Embryonic facial prominence (tissue), 1 donor: ENCODE measurements around the gene EFTUD2.

Source experiments
- DNase-seq: peaks from one replicate; pipeline ENCODE4 v3.0.0-alpha.2; 2016; ENCODE audit errors: extremely low spot score

EFTUD2 gene

DNA sequence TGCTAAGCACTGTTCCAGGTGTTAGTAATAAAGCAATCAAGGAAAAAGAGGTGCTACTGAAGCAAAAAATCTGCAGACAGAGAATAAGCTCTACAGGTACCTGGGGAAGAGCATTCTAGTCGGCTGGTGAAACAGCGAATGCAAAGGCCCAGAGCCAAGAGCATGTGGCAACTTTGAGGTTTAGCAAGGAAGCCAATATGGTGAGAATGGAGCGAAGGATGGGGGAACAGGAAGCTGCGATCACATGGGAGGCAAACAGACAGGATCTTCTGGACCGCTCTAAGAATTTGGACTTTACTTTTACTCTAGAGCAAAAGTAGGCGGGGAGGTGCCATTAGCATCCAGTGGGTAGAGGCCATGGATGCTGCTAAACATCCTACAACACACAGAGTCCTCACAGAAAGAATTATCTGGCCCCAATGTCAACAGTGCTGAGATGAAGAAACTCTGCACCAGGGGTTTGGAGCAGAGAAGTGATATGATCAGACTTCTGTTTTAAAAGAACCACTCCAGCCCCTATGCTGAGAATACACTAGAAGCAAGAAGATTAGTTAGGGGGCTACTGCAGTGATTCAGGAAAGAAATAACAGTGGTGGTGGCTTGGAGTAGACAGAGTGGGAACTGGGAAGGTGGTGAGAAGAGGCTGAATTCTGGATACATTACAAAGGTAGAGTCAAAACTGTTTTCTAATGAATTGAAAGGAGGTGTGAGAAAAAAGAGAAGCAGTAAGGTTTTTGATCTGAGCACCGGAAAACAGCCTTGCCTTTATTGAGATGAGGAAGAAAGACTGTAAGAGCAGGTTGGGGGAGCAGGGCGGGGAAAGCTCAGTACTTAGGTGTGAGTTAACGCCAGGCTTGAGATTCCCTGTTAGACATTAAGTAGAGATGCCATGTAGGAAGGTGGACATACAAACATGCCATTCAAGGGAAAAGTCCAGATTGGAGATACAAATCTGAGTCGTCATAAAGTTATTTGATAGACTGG lies 11.0 kb downstream of the EFTUD2 start:
- DNase-seq, result no peak

- DNase-seq, result no peak
These were observed 12.2 kb downstream of the EFTUD2 start for GRCh38 chr17:44887016-44887415.

- no peak for DNase-seq
These were observed 14.3 kb downstream of the EFTUD2 start for GRCh38 chr17:44884941-44885340.

DNA sequence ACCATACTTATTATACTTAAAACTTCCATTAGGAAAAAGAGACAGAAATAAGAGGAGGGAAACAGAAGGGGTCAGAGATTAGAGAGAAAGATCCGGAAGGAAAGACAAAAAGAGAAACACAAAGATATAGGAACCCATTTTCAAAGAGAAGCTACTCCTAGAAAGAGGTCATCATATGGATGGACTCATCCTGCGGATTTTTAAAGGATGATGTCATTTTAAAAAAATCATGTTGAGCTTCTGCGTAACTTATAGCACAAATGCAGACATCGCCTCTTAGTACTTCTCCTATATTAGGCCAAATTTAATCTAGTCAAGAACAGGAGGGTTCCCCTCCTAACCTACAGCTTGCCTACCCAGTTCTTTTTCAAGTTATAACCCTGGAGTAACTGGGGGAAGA lies 18.1 kb downstream of the EFTUD2 start:
- DNase-seq, result no peak

- DNase-seq, result no peak
These were observed 19.2 kb downstream of the EFTUD2 start for GRCh38 chr17:44880062-44880461.

GRCh38 chr17:44879376-44879775 lies 19.9 kb downstream of the EFTUD2 start:
- DNase-seq, result no peak

DNA sequence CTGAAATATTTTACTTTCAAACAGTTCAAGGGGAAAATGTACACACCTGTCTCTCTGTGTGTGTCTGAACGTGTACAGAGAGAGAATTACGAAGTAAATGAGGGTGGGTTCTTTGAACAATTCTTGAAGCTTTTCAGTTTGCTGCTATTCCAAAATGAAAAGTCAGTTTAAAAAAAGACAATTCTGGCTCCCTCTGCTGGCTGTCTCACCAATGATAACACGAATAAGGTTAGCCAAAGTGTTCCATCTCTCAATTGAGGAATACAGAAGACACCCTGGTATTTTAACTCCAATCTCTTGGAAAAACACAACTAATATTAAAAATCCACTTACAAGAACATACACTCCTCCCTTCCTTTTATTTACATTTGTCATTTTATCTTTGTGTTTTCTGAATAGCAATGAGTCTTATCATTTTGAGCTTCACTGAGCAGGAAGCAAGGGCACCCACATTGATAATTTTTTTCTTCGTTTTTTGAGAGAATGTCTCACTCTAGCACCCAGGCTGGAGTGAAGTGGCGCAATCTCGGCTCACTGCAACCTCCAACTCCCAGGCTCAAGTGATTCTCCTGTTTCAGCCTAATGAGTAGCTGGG lies 20.5 kb downstream of the EFTUD2 start:
- no peak for DNase-seq

DNA sequence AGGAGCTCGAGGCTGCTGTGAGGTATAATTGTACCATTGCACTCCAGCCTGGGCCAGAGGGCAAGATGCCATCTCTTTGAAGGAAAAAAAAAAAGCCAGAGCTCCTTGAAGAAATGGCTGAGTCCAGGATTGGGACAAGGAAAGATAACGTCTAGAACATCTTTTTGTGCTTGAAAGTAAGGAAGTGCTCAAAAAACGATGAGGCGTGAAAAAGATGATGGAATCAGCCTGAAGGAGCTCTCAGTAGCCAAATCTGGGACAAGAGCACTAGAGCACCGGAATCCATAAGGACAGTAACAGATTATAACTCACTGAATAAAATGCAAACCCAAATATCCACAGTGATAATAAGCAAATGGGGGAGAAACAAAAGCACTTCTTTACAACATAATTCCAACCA lies 22.1 kb downstream of the EFTUD2 start:
- no peak for DNase-seq

DNA sequence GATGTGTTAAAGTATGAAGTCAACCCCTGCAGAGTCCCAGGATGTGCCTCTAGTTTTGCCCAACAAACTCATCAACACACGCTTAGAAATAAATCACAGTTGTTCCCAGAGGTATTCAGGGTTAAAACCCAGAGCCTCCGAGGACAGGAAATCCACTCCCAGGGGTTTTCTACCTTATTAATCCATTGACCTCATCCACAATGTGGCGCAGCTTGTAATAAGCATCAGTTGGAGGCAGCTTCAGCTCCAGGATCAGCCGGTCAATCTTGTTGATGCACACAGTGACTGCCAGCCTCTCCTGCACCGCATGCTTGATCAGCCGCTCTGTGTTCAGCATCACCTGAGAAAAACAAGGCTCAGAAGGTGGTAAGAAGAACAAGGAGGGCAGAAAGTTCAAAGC lies 23.5 kb downstream of the EFTUD2 start:
- DNase-seq, result no peak

- no peak for DNase-seq
These were observed 27.0 kb downstream of the EFTUD2 start for GRCh38 chr17:44872131-44872768.

- no peak for DNase-seq
These were observed 27.7 kb downstream of the EFTUD2 start for GRCh38 chr17:44871556-44871955.

DNA sequence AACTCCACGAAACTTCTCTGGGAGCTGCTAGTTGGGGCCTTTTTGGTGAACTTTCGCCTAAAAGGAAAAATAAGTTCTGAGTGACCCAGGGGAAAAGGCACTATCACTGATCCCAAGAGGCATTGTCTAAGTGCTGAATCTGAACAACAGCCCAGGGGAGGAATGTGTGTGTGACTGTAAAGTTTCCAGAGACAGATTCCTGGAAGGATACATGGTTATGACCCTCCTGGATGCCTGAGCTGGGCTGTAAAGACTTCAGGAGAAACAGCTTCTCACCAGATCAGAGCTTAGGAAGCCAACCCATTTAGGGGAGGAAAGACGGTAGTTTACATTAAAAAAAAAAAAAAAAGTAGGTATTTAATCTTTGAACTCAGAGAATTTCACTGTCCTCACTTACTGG lies 31.4 kb downstream of the EFTUD2 start:
- no peak for DNase-seq

- no peak for DNase-seq
These were observed 33.3 kb downstream of the EFTUD2 start for GRCh38 chr17:44865931-44866330.

DNA sequence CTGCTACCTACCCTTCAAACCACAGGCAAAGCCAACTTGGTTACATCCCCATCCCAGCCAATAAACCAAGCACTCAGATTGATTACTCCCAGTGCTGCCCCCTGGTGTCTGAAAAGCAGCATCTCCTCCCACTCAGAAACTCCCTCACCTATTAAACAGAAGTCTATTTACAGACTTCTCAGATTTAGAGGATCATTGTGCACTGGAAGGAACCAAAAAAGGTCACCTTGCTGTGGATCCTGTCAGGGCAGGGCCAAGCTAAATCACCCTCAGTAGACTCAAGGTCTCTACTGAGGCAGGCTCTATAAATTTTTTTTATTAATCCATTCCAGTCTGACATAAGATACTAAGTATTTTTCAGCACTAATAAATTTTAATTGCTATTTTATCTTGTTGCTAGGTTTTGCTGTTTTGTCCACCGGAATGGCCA lies 34.0 kb downstream of the EFTUD2 start:
- peak; percentile 69 for DNase-seq

GRCh38 chr17:44864831-44865230 lies 34.4 kb downstream of the EFTUD2 start:
- no peak for DNase-seq

DNA sequence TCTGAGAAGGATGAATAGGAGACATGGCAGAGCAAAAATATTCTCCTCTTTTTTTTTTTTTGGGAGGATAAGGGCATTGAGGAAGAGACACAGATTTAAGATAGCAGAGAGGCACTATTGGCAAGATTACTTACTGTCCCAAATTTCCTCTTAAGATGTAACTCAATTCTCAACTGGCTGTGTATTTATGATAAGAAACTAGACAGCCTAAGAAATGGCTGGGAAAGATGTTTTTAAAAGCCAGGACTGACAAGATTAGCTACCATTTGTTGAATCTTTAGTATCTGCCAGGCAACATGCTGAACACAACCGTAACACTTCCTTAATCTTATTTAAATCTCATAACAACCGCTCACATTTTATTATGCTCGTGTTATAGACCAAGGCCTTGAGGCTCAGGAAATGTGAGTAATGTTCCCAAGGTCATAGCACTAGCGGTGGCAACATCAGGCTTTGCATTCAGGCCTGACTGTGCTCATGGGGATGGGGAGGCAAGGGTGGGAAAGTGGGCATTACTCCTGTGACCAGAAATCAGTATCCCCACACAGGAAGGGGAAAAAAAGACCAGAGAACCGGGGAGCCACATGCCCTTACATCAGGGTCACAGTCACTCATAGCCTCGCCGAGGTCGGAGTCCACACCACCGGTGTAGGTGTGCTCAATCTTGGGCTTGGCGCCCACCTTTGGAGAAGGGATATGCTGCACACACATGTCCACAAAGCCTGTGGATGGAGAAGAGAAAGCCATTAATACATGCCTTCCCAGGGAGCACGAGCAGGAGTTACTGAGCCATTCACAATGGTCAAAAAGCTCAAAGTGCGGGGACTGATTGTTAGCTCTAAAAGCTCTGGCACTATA lies 36.0 kb downstream of the EFTUD2 start:
- DNase-seq, result no peak

DNA sequence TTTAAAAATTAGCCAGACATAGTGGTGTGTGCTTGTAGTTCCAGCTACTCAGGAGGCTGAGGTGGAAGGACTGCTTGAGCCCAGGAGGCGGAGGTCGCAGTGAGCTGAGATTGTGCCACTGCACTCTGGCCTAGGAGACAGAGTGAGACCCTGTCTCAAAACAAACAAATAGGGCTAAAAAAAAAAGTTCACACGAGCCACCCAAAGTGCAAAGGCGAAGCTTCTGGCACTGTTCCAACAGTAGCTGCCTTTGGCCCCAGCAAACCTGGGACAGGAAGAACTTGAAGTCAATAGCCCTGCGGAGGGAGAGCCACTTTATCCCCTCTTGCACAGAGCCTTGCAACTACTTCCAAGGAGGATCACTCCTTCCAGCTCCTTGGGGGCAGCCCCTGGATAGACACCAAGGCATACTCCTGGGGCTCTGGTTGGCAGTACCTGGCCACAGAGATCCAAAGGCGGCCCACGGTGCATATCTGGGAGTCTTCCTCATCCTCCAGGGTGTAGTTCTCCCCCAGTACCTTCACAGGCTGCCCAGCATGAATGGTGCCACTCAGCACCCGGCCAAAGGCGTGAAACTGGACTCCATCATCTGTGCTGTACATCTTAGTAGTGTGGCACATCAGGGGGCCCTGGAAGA lies 36.8 kb downstream of the EFTUD2 start:
- DNase-seq, result no peak

DNA sequence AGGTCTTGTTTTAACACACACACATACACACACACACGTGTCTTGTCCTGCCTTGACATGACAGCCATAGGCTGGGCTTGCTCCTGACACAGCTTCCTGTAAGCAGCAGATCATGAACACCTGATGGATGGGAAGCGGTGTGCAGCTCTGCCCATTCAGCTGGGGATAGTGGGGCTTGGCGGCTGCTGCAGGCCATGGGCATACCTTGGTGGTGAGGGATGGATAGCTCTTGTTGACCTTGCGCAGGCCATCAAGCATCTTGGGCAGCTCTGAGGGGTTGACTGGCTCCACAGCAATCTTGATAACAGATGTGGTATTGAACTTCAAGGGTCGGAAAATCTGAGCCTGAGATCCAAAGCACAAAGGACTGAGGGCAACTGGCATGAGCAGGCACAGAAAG lies 39.5 kb downstream of the EFTUD2 start:
- no peak for DNase-seq

DNA sequence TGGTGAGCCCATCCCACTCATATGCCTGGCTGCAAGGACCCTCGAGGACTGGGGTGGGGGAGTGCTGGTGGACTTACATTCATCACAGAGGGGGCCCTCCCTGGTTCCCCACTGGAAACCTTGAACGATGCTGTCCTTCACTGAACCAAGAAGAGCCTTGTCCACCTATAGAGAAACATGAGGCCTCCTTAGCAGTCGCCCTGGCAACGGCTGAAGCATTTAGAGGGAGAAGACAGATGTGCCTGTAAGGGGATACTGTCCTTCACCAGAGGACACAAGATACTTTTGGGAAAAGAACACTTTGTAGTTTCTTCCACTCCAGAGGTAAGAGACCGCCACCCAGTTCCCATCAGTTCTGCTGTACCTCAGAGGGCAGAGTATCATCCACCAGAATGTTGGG lies 45.1 kb downstream of the EFTUD2 start:
- no peak for DNase-seq

DNA sequence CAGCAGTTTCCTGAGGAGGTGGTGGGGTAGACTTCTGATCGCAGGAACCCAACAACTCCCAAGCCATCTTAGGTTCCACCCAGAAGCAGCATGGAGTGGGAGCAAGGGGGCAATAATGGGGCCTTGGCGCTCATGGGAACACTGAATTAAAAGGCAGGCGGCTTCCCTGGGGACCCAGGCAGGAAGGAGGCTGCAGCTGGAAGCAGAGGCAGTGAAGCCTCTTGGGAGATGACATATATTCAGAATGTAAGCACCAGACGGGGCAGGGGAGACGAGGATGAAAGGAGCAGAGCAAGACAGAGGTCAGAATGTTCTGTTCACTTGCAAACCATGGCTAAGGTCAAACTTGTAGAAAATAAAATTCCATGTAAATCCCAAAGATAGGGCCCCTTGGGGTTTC lies 48.6 kb downstream of the EFTUD2 start:
- DNase-seq, result no peak

- no peak for DNase-seq
These were observed 49.2 kb downstream of the EFTUD2 start for GRCh38 chr17:44850025-44850424.
